ENCODE results near the gene CTDSP2.
"Not testable (repeated sequence)": the region's sequence is repeated elsewhere in the genome, so short reads cannot be mapped to it uniquely, and the experiment has no call there.

GRCh38 chr12:57817990-57818331, 28.6 kb downstream of the CTDSP2 start:
- TF ChIP-seq POLR2A (IDR thresholded peaks at IDR 0.05; ENCODE audit: low read length); CTCF (IDR thresholded peaks at IDR 0.05); CHD2 (IDR thresholded peaks at IDR 0.05; ENCODE audit: low read length, partially characterized antibody); PHF8 (IDR thresholded peaks at IDR 0.05; ENCODE audit: borderline replicate concordance, low read depth); REST (IDR thresholded peaks at IDR 0.05); NFE2L2 (conservative IDR thresholded peaks at IDR 0.05; ENCODE audit: low read length); ESRRA (IDR thresholded peaks at IDR 0.05; ENCODE audit: borderline replicate concordance, low read length); EP300 (IDR thresholded peaks at IDR 0.05); RFX5 (IDR thresholded peaks at IDR 0.05); RAD21 (conservative IDR thresholded peaks at IDR 0.05 in 1 of 2, IDR thresholded peaks at IDR 0.05 in 1 of 2); ELK1 (IDR thresholded peaks at IDR 0.05; ENCODE audit: low read depth, low read length): not testable (repeated sequence)
